Mucosa of rectum (tissue), 2 donors: ENCODE data around the gene MPHOSPH9.

Source experiments
- H3K27ac ChIP-seq, 2 donors: one replicate each; pipeline ENCODE4 v1.7.0; 2013; ENCODE audit warnings: inconsistent platforms in 2 of 2, low read depth in 2 of 2, low read length in 2 of 2
- H3K27me3 ChIP-seq, 2 donors: one replicate each; pipeline ENCODE4 v1.7.0; 2013; ENCODE audit warnings: low read length in 2 of 2; ENCODE audit not compliant: control insufficient read depth in 2 of 2, insufficient read depth in 2 of 2
- H3K36me3 ChIP-seq, 2 donors: one replicate each; pipeline ENCODE4 v1.7.0; 2013; ENCODE audit warnings: low read length in 2 of 2; ENCODE audit not compliant: control insufficient read depth in 2 of 2, insufficient read depth in 2 of 2
- H3K4me1 ChIP-seq, 2 donors: one replicate each; pipeline ENCODE4 v1.7.0; 2013; ENCODE audit warnings: low read length in 2 of 2, mild to moderate bottlenecking in 1 of 2; ENCODE audit not compliant: control insufficient read depth in 2 of 2, insufficient read depth in 2 of 2
- H3K4me3 ChIP-seq, 2 donors: one replicate each; pipeline ENCODE4 v1.7.0; 2013; ENCODE audit warnings: low read length in 2 of 2
- H3K9ac ChIP-seq, 2 donors: one replicate each; pipeline ENCODE4 v1.7.0; 2013; ENCODE audit warnings: low read length in 2 of 2, low read depth in 1 of 2, mild to moderate bottlenecking in 1 of 2
- H3K9me3 ChIP-seq, 2 donors: one replicate each; pipeline ENCODE4 v1.7.0; 2013; ENCODE audit warnings: low read length in 2 of 2; ENCODE audit not compliant: control insufficient read depth in 2 of 2
- donor health status: healthy.
- donor health status: Normal muscosa, but diverticular disease.

Gene MPHOSPH9

GRCh38 chr12:123171967-123172366 lies 61.0 kb downstream of the MPHOSPH9 start:
- Histone ChIP-seq H3K9me3 (no peaks in the 10 kb centered on the region), H3K4me1 (no peaks in the 10 kb centered on the region), H3K36me3 (peaks cover 3 to 8% of the 10 kb centered on the region in 2 donors), H3K27me3 (no peaks in the 10 kb centered on the region), H3K27ac (no peak overlapping the region), H3K4me3 (no peak overlapping the region), H3K9ac (no peak overlapping the region)

- peaks cover 9 to 15% of the 10 kb centered on the region in 2 donors for H3K36me3 ChIP-seq
Observed at GRCh38 chr12:123167329-123167728, 65.6 kb downstream of the MPHOSPH9 start.

GRCh38 chr12:123165537-123165936 lies 67.4 kb downstream of the MPHOSPH9 start:
- Histone ChIP-seq H3K9me3 (no peaks in the 10 kb centered on the region), H3K27me3 (no peaks in the 10 kb centered on the region), H3K9ac (no peak overlapping the region), H3K27ac (no peak overlapping the region), H3K36me3 (peaks cover 9 to 19% of the 10 kb centered on the region in 2 donors), H3K4me3 (no peak overlapping the region), H3K4me1 (no peaks in the 10 kb centered on the region)

More at GRCh38 chr12:123167329-123167728, 65.6 kb downstream of the MPHOSPH9 start:
- no peak overlapping the region for H3K9ac ChIP-seq
- no peaks in the 10 kb centered on the region for H3K9me3 ChIP-seq
- H3K27ac ChIP-seq = no peak overlapping the region
- no peak overlapping the region for H3K4me3 ChIP-seq
- H3K4me1 ChIP-seq = no peaks in the 10 kb centered on the region
- H3K27me3 ChIP-seq = no peaks in the 10 kb centered on the region

GRCh38 chr12:123164710-123165261 lies 68.2 kb downstream of the MPHOSPH9 start:
- H3K27me3 ChIP-seq = no peaks in the 10 kb centered on the region
- H3K4me1 ChIP-seq = no peaks in the 10 kb centered on the region
- H3K27ac ChIP-seq = no peak overlapping the region
- no peak overlapping the region for H3K4me3 ChIP-seq
- peaks cover 9 to 19% of the 10 kb centered on the region in 2 donors for H3K36me3 ChIP-seq
- no peak overlapping the region for H3K9ac ChIP-seq
- H3K9me3 ChIP-seq = no peaks in the 10 kb centered on the region

- Histone ChIP-seq H3K4me1 (no peaks in the 10 kb centered on the region), H3K9me3 (no peaks in the 10 kb centered on the region), H3K36me3 (peaks cover 9 to 19% of the 10 kb centered on the region in 2 donors), H3K9ac (no peak overlapping the region), H3K27me3 (no peaks in the 10 kb centered on the region), H3K27ac (no peak overlapping the region), H3K4me3 (no peak overlapping the region)
Observed at GRCh38 chr12:123164222-123164621, 68.7 kb downstream of the MPHOSPH9 start.

GRCh38 chr12:123163227-123163626 lies 69.7 kb downstream of the MPHOSPH9 start:
- peaks cover 9 to 19% of the 10 kb centered on the region in 2 donors for H3K36me3 ChIP-seq
- H3K27ac ChIP-seq = no peak overlapping the region

GRCh38 chr12:123160801-123161487 lies 72.0 kb downstream of the MPHOSPH9 start:
- no peak overlapping the region for H3K4me3 ChIP-seq
- no peak overlapping the region for H3K27ac ChIP-seq
- H3K4me1 ChIP-seq = no peaks in the 10 kb centered on the region
- peaks cover 9 to 17% of the 10 kb centered on the region in 2 donors for H3K36me3 ChIP-seq
- no peaks in the 10 kb centered on the region for H3K9me3 ChIP-seq
- H3K9ac ChIP-seq = no peak overlapping the region
- no peaks in the 10 kb centered on the region for H3K27me3 ChIP-seq

More at GRCh38 chr12:123163227-123163626, 69.7 kb downstream of the MPHOSPH9 start:
- no peaks in the 10 kb centered on the region for H3K27me3 ChIP-seq
- no peaks in the 10 kb centered on the region for H3K4me1 ChIP-seq
- no peak overlapping the region for H3K9ac ChIP-seq
- no peaks in the 10 kb centered on the region for H3K9me3 ChIP-seq
- H3K4me3 ChIP-seq = no peak overlapping the region

- no peak overlapping the region for H3K27ac ChIP-seq
- H3K4me1 ChIP-seq = peaks cover 14 to 18% of the 10 kb centered on the region in 2 donors
- no peak overlapping the region for H3K9ac ChIP-seq
- no peaks in the 10 kb centered on the region for H3K27me3 ChIP-seq
- H3K4me3 ChIP-seq = no peak overlapping the region
- no peaks in the 10 kb centered on the region for H3K9me3 ChIP-seq
- H3K36me3 ChIP-seq = peaks cover 0 to 1% of the 10 kb centered on the region in 2 donors
Observed at GRCh38 chr12:123153906-123154305, 79.0 kb downstream of the MPHOSPH9 start.

- peaks cover 14 to 22% of the 10 kb centered on the region in 2 donors for H3K4me1 ChIP-seq
- no peaks in the 10 kb centered on the region for H3K9me3 ChIP-seq
- H3K27me3 ChIP-seq = no peaks in the 10 kb centered on the region
- H3K27ac ChIP-seq = no peak overlapping the region
- H3K4me3 ChIP-seq = no peak overlapping the region
- H3K9ac ChIP-seq = no peak overlapping the region
- peaks cover 0 to 1% of the 10 kb centered on the region in 2 donors for H3K36me3 ChIP-seq
Observed at GRCh38 chr12:123152833-123153232, 80.1 kb downstream of the MPHOSPH9 start.
